ENCODE measurements around the gene TNFRSF8.
"Not testable (repeated sequence)": the region's sequence is repeated elsewhere in the genome, so short reads cannot be mapped to it uniquely, and the experiment has no call there.

Gene TNFRSF8

GRCh38 chr1:12087797-12088314 is 24.8 kb downstream of the TNFRSF8 start:
- DNase-seq (ENCODE audit: low read depth), result no peak

DNA sequence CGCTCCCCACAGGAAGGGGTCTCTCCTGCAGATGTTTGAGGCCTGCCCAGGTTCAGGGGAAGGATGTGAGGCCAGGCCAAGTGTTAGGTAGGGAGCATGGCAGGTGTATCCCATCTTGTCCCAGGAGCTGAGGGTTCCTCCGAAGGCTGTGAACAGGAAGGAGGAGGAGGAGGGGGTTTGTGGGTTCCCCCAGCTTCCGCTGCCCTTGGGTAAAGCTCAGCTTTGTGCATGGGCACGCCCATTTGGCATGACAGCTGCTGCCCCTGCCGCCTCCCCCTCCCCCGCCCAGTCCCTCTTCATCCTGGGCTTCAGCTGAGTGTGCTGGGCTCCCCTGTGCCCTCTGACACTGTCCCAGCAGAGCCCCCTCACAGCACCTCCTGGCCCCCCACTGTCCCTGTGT is 25.5 kb downstream of the TNFRSF8 start:
- peak; percentile 23 for DNase-seq (ENCODE audit: low read depth)

DNA sequence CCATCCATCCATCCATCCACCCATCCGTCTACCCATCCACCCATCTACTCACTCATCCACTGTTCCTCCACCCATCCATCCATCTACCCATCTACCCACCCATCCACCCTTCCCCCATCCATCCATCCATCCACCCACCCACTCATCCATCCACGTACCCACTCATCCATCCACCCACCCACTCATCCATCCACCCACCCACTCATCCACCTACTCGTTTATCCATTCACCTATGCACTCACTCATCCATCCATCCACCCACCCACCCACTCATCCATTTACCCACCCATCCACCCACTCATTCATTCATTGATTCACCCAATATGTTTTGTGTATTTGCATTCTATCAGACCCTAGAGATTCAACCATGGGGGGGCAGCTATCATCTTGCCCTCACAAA is 27.2 kb downstream of the TNFRSF8 start:
- no peak for DNase-seq (ENCODE audit: low read depth)

- DNase-seq (ENCODE audit: low read depth), result no peak
Observed at GRCh38 chr1:12091191-12091590, 28.1 kb downstream of the TNFRSF8 start.

GRCh38 chr1:12094180-12094579 is 31.1 kb downstream of the TNFRSF8 start:
- DNase-seq (ENCODE audit: low read depth), result no peak

DNA sequence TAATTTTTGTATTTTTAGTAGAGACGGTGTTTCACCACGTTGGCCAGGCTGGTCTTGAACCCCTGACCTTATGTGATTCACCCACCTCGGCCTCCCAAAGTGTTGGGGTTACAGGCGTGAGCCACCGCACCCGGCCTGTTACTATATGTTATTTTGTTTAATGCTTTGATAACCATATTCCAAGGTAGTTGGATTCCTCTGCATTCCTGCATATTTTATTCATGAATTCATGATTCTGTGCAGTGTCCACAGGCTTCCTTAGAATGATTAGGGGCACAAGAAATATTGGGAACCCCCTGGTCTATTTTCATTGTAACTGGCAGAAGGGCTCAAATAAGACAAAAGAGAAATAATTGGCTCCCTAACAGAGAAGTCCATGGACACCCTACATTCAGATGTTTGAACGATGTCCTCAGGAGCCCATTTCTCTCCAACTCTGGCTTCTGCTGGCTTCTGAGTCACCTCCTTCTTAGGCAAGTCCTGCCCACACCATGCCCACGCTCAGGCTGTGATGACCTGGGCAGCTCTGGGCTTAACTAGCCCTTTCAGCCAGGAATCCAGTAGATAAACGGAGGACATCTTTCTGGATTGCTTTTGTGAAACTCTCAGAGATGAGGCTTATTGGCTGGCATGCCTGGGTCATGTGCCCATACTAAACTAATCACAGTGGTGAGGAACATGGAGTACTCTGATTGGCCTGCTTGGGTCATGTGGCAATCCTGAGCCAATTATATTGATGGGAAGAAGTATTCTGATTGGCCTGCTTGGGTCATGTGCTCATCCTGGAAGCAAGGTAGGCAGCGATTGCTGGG is 32.6 kb downstream of the TNFRSF8 start:
- no peak for DNase-seq (ENCODE audit: low read depth)

DNA sequence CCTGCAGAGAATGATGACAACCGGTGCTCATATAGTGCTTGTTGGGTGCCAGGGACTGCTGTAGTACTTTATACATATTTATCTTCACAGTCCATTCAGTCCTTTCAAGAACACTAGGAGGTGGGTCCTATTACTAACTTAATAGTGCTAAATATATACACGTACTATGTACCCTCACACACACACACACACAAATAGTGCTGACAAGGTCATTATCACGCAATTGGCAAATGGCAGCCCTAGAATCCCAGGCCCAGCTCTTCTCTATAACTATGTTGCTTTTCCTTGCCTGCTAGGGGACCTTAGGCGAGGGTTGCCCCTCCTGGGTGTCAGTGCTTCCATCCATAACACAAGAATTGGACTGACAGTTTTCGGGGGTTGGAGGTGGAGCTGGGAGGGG is 33.5 kb downstream of the TNFRSF8 start:
- DNase-seq (ENCODE audit: low read depth), result no peak

DNA sequence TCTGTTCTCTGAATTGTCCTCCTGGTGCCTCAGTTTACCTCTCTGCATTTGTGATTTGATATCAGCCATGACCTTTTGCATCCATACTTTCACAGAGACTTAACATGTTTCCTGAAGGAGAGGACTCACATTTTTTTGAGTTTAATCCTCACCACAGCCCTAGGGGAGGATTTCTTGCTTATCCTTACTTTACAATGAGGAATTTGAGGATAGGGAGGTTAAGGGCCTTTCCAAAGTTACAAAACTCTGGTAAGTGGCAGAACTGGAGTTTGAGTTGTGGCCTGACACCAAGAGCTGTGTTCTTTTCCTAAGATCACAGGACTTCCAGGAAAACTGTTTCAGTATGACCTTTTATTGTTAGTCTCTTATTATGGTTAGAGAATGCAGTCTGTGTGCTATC is 34.2 kb downstream of the TNFRSF8 start:
- DNase-seq (ENCODE audit: low read depth), result no peak

GRCh38 chr1:12098786-12099185 is 35.7 kb downstream of the TNFRSF8 start:
- DNase-seq (ENCODE audit: low read depth), result no peak

GRCh38 chr1:12099610-12100009 is 36.5 kb downstream of the TNFRSF8 start:
- DNase-seq (ENCODE audit: low read depth), result no peak

GRCh38 chr1:12100071-12100470 is 37.0 kb downstream of the TNFRSF8 start:
- no peak for DNase-seq (ENCODE audit: low read depth)

DNA sequence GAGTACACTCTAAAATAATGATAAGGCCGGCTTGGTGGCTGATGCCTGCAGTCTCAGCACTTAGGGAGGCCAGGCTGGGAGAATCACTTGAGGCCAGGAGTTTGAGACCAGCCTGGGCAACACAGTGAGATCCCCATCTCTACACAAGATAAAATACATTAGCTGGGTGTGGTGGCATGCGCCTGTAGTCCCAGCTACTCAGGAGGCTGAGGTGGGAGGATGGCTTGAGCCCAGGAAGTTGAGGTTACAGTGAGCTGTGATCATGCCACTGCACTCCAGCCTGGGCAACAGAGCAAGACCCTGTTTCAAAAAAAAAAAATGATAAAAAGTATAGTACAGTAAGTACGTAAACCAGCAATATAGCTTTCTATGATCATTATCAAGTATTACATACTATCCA is 38.0 kb downstream of the TNFRSF8 start:
- not testable (repeated sequence) for DNase-seq (ENCODE audit: low read depth)

GRCh38 chr1:12102066-12102465 is 39.0 kb downstream of the TNFRSF8 start:
- DNase-seq (ENCODE audit: low read depth), result no peak

GRCh38 chr1:12104417-12104816 is 41.3 kb downstream of the TNFRSF8 start:
- DNase-seq (ENCODE audit: low read depth), result no peak

DNA sequence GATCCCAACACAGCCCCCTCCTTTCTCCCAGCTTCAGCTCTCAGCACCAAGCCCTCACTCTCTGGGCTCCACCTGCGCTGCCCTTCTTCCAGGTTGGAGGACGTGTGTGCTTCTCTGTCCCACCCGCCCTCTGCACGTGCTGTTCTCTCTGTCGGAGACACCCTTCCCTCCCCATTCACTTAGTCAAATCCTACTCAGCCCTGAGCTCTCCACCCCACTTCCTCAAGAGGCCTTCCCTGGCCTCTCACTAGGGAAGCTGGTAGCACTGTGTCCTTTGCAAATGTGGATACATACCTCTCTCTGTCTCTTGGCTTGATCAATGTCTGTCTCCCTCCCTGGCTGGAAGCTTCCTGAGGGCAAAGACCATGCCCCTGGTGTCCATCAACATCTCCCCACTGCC is 43.0 kb downstream of the TNFRSF8 start:
- DNase-seq (ENCODE audit: low read depth), result no peak

GRCh38 chr1:12106861-12107260 is 43.8 kb downstream of the TNFRSF8 start:
- DNase-seq (ENCODE audit: low read depth), result not testable (repeated sequence)

DNA sequence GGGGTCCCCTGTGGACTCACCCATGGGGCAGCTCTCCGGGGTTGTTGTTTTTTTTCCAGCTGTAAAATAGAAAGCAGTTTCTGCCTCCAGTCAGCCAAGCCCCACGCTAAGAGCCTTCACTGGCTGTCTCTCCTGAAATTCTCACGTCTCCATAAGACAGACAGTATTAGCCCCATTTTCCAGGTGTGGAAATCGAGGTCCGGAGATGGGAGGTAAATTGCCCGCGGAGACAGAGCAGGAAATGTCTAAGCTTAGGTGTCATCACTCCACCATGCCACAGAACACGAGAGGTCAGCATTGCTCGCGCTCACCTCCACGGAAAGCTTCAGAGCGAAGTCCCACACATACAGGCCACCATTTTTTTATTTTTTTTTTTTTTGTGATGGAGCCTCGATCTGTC is 44.6 kb downstream of the TNFRSF8 start:
- no peak for DNase-seq (ENCODE audit: low read depth)

GRCh38 chr1:12109901-12110300 is 46.8 kb downstream of the TNFRSF8 start:
- DNase-seq (ENCODE audit: low read depth), result no peak

- no peak for DNase-seq (ENCODE audit: low read depth)
Observed at GRCh38 chr1:12111741-12112140, 48.6 kb downstream of the TNFRSF8 start.

- no peak for DNase-seq (ENCODE audit: low read depth)
Observed at GRCh38 chr1:12112711-12113161, 49.6 kb downstream of the TNFRSF8 start.

GRCh38 chr1:12113433-12114339 is 50.6 kb downstream of the TNFRSF8 start:
- DNase-seq (ENCODE audit: low read depth), result no peak

DNA sequence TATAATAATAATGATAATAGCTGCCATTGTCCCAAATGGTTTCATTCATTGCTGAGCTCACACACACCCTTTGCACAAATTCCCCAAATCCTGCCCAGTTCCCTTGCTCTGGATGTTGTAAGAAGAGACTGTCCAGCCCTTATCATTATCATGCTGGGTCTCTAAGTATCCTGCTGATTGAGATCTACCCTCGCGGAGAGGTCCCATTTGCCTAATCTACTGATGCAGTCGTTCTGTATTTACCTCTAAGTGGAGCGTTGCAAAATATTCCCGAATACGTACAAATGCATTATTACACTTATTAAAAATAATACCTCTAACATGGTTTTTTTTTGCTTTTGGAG is 51.2 kb downstream of the TNFRSF8 start:
- DNase-seq (ENCODE audit: low read depth), result no peak

DNA sequence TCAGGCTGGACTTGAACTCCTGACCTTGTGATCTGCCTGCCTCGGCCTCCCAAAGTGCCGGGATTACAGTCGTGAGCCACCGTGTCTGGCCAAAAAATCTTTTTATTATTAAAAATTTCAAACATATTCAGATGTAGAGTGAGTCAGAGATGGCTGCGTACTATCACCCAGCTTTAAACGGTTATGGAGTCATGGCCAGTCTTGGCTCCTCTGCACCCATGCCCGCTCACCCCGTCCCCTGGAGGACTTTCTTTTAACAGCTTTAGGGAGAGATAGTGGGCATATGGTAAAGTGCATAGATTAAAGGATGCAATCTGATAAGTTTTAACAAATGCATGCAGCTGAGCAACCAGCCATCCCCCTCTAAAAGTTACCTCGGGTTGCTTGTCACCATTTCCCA is 51.8 kb downstream of the TNFRSF8 start:
- DNase-seq (ENCODE audit: low read depth), result no peak

All from activated T-cell treated with anti-CD3 and anti-CD28 coated beads for 1 hour (primary cell).